ENCODE measurements around the gene EARS2.

DNA sequence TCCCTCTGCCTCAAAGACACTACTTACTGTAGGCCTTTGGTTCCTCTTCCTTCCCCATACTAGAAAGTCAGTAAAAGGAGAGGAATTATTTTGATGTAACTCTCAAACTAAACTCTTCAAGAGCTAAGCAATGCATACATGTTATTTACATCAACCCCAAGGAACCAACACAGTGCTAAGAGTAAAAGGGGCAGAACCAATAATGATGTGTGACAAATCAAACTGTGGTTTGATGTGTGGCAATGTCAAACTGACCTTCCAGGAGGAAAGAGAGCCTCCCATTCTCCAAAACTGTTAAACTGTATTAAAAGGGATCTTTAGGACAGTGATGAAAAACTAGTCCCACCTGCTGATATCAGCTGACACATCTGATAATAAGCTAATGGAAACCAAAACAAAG is 23.2 kb upstream of the EARS2 start:
- TF ChIP-seq POLR2AphosphoS5 (IDR thresholded peaks at IDR 0.05; ENCODE audit: borderline replicate concordance, low read depth, low read length): no peak
- TF ChIP-seq FOXP2 (optimal IDR thresholded peaks at IDR 0.05; ENCODE audit: control extremely low read depth, extremely low read length, insufficient read depth): no peak
- no peak for TF ChIP-seq EZH2 (IDR thresholded peaks at IDR 0.05)
